HG03457 (cell line): Measurements from ENCODE around the gene PLVAP.

ENCODE experiments used
- ATAC-seq: cut with Tn5 transposase; IDR thresholded peaks from one replicate; pipeline ENCODE4 v1.9.1; 2021; ENCODE audit warnings: moderate number of reproducible peaks; ENCODE audit not compliant: unreplicated experiment

The PLVAP gene

DNA sequence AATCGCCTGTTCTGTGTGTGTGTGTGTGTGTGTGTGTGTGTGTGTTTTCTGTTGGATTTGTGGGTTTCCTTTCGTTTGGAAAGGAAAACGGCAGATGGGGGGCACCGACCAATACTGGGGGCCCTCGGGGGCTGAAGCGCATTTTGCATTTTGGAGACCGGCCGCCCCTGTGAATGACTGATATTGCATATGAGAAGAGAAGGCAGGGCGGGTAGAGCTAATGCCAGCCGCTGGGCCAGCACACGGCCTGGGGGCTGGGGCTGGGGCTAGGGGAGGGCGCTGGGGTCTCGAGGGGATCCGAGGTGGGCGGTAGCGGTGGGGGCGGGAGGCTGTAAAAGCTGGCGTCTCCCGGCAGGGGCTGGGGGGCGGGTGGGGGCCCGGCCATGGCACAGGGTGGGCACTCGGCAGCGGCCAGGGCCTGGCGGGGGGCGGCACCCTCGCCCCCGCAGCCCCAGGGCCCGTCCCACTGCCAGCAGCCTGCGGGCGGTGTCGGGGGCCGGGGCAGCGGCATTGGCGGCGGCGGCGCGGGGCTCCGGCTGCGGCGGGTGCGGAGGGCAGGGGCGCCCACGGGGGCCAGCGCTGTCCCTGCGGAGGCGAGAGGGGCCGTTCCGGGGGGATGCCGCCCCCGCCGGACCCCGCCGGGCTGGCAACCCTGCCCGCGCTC lies 53.7 kb downstream of the PLVAP start:
- ATAC-seq = no peak

DNA sequence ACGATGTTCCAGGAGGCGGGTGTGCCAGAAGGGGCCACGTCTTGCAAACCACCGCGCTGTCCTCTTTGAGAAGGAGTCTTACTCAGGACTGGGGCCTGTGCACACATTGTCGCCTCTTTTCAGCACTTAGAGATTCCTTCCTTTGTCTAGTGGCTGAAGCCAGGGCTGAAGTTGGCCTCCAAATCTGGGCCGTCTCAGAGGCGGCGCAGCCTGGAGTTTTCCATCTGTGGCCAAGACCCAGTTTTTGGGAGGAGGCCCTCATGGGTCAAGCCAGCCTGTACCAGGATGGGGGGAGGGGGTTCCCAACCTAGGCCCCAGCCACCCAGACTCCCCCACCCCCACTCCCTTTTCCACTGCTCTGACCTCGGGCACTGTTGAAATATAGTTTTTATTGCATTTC lies 54.3 kb downstream of the PLVAP start:
- no peak for ATAC-seq

GRCh38 chr19:17321655-17322489 lies 55.3 kb downstream of the PLVAP start:
- ATAC-seq = no peak

DNA sequence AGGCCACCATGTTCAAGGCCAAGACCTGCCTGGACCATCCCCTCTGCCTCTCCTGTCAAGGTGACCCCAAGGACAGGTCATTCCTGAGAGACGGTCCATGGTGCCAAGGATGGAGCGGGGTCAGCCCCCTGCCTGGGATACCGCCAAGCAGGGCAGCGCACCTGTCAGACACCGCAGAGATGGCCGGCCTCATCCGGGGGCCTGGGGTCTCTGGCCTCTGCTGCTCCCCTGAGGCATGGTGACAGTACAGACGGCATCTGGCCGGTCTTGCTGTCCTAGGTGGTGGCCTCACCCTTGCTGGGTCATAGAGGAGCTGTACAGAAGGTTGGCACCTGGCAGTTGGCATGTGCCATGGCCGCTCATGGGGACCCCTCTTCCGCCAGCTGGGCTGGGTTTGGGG lies 56.7 kb downstream of the PLVAP start:
- no peak for ATAC-seq

DNA sequence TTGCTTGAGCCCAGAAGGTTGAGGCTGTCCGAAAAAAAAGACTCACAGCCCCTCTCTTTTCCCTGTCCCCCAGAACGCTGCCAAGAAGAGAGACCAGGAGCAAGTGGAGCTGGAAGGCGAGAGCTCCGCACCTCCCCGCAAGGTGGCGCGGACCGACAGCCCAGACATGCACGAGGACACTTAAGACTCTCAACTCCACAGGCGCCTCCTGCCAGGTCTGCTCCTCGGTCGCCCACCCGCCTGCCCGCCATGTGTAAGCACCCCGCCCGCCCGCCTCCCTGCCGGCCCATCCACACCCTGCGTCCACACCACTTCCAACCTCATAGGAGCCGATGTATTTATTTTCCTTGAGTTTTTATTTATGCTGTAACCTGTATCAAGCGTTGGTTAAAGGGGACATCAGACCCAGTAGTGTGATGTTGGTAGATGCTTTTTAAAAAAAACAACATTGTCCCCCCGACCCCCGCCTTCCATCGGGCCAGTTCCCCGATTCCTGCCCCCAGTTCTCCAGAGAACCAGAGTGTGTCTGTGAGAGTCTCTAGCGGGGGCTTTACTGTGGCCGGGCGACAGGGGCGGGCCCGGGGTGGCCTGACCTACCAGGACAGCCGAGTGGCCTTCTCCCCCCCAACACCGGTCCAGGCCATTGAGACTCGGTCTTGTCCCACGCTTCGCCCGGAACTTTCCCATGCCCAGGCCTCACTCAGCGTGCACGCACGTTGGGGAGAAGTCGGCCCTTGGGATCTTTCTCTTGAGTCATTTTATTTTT lies 57.5 kb downstream of the PLVAP start:
- ATAC-seq = no peak

DNA sequence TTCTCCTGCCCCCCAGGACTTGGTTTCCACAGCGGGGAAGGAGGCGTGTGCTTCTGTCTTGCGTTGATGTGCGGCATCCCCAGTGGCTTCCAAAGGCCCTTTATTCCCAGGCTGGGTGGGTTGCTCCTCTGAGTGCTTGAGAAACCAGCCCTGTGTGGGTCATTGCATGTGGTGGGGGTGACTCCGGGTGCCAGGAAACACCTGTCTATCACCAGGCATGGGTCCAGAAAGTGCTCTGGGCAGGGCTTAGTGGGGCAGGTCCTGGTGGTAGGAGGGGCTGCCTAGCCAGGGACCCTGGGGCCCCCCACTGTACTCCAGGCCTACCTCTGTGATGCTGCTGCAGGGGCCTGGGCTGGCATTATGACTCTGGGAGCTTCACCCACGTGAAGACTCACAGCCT lies 58.2 kb downstream of the PLVAP start:
- ATAC-seq = no peak

GRCh38 chr19:17314007-17314593 lies 63.0 kb downstream of the PLVAP start:
- no peak for ATAC-seq

DNA sequence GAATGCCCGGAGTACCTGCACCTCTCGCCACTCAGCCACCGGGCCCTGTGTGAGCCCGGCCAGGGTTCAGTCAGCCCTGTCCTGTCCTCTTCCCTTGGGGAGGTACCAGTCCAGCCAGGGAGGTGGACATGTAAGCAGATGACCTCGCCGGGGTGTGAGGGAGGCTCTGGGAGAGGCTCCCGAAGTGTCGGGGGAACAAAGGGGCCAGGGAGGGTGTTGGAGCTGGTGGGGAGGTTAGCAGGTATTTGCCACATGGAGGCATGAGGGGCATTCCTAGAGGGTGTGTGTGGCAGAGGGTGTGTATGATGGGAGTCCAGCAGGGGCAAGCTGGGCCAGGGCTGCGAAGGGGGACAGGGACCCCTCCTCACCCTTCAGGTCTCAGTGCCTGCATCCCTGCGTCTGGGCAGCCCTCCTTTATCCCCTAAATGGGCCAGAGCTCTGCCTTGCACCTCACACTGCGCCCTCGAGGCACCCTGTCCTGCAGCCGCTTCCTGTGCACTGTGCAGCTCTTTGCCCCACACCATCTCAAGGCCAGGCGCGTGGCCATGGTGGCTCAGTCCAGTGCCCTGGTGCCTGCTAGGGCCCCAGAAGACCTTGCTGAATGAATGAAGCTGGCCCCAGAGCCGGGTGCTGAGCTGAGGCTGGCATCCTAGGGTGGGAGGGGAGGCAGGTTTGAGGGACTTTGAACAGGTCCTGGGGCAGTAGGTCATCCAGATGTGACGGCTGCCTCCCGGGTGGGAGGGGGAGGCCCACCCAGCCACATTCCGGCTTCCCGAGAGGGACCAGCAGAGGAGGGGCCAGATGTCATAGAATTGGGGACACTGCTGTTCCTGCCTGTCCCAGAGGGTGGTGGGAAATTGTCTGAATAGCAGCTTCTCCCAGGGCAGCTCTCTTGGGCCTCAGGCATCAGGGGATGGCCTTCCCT lies 64.7 kb downstream of the PLVAP start:
- no peak for ATAC-seq

DNA sequence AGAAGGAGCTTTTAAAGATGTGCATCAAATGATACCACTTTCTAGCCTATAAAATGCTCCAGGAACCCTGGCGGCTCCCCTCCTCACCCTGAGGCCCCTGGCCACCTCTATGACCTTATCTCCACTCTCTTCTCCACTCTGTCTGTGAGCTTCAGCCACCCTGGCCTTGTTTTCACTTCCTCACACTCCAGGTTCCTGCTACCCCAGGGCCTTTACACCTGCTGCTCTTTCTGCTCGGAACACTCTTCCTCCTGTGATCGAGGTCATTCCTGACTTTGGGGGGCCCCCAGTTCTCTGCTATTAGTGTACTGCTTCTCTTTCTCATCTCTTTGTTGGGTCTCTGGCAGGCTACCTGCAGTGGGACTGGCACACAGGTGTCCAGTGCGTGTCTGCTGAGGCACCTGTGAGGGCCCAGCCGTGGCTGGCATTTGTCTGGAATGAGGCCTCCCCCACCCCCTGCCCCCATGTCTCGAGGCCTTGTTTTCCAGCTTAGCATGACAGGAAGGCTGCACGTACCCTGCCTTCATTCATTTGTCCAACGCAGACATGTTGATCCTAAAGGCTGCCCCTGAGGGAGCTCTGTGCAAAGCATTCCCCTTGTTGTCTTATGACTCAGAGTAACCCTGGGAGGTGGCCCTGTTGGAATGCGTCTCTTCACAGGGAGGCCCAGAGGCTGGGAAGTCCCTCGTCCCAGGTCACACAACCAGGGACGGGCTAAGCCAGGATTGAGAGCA lies 65.5 kb downstream of the PLVAP start:
- ATAC-seq = no peak

GRCh38 chr19:17309965-17310461 lies 67.1 kb downstream of the PLVAP start:
- ATAC-seq = no peak

DNA sequence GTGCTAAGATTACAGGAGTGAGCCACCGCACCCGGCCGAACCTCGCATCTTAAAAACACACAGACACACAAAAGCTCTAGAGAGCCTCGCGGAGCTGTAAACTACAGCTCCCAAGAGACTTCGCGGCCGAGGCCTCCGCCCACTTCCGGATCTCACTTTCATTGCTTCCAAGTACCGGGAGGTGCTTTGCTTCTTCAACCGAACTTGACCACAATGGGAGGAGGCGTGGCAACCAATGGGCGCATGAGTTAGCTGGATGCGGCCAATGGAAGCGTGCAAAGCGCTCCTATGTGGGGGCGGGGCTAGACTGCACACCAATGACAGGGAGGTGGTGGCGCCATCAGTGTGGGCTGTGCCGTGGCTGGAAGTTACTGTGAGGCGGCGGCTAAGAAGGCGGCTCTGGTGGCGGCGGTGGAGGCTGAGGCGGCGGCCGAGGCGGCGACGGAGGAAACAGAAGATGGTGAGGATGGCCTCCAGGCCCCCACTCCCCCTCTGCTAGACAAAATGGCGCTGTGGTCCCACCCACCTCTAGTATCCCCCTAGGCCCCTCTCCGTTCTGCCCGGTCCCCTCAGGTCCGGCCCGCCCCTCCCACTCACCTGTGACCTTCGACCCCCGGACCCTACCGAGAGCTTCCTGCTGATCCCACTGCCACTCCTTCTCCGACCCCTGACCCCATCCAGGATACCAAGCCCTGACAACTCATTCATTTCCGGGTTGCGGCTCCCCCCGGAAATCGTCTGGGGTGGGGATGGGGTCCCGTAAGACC lies 67.8 kb downstream of the PLVAP start, which contains the start of gene DDA1:
Gene DDA1, plus strand, starts transcription at position 366 of the 767 bp plus-strand sequence. Its CDS starts 92 bp downstream, at position 458.
- peak; percentile 27 for ATAC-seq

- ATAC-seq = no peak
Measured at GRCh38 chr19:17307876-17308377, 69.2 kb downstream of the PLVAP start.

- no peak for ATAC-seq
Measured at GRCh38 chr19:17306285-17306714, 70.8 kb downstream of the PLVAP start.

DNA sequence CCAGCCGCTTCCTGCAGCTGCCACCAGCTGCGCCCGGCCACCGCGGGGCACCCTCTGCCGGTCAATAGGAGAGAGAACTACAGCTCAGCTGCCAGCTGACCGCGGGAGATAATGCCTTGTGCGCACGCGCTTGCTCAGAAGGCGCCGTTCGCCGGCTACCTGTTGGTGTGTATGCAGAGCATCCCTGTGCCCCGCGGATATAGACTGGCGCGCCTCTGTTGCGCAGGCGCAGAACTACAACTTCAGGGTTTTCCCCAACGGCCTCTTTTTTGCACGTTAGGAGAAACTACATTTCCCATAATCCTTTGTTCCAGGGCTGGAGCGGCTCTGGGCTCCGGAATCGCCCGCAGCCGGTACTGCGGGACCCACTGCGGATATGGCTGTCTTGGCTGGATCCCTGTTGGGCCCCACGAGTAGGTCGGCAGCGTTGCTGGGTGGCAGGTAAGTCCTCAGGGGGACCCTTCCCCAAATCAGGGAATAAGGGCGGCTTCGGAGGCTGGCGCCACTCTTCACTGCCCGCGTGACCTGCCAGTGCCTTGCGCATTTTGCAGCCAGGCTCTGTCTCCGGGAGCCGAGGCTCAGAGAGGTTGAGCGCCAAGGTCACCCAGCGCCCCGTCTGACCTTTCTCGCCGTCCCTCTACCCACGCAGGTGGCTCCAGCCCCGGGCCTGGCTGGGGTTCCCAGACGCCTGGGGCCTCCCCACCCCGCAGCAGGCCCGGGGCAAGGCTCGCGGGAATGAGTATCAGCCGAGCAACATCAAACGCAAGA lies 71.4 kb downstream of the PLVAP start, which contains the start of gene MRPL34:
Gene MRPL34, plus strand, starts transcription at position 356 of the 768 bp plus-strand sequence. Its CDS starts 21 bp downstream, at position 377.
- ATAC-seq = peak; percentile 51

DNA sequence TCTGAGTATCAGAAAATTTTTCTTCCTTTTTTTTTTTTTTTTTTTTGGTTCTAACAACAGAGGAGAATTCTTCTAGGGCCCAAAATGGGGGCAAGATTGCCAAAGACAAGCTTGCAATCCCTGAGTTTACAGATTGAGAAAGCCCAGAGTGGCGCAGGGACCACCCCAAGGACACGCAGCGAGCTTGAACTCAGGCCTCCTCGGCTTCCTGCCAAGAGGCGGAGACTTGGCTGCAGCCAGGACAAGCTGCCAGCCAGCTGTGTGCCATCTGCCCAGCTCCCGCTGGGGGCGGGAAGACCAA lies 72.0 kb downstream of the PLVAP start:
- ATAC-seq = no peak

- no peak for ATAC-seq
Measured at GRCh38 chr19:17304386-17305215, 72.5 kb downstream of the PLVAP start.

GRCh38 chr19:17303940-17304267 lies 73.2 kb downstream of the PLVAP start:
- ATAC-seq = no peak
